ENCODE data around the gene SLIT3.

Gene SLIT3

DNA sequence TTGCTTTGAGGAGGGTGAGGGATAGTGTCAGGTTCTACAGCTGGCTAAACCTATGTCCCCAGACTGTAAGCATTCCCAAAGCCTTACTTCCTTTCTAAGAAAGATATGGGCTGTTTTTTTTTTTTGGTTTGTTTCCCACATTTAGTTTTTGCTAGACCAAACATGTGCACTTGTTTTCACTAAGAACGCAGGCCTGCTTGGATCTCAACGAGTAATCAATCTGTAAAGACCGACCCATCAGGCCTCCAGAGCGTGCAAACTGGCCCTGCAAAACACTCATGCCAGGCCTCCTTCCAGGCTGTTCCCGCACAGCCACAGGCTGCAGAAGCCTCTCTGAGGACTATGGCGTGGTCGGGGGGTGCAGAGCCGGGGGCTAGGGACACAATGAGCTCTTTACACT is 416.9 kb downstream of the SLIT3 start:
- Histone ChIP-seq H3K9me3 (ENCODE audit: control insufficient read depth, low read depth, low read length) (no peaks in the 10 kb centered on the region), H3K4me3 (ENCODE audit: low read length) (no peak overlapping the region), H3K4me1 (ENCODE audit: control insufficient read depth, low read depth, low read length) (peaks cover 31% of the 10 kb centered on the region), H3K36me3 (ENCODE audit: control insufficient read depth, low read depth, low read length) (no peaks in the 10 kb centered on the region), H3K27ac (ENCODE audit: low read length) (no peak overlapping the region), H3K9ac (ENCODE audit: low read length) (no peak overlapping the region), H3K27me3 (ENCODE audit: control insufficient read depth, insufficient read depth, low read length) (no peaks in the 10 kb centered on the region)

GRCh38 chr5:168883281-168883741 is 417.6 kb downstream of the SLIT3 start:
- Histone ChIP-seq H3K36me3 (ENCODE audit: control insufficient read depth, low read depth, low read length) (no peaks in the 10 kb centered on the region), H3K4me3 (ENCODE audit: low read length) (no peak overlapping the region), H3K4me1 (ENCODE audit: control insufficient read depth, low read depth, low read length) (peaks cover 31% of the 10 kb centered on the region), H3K9me3 (ENCODE audit: control insufficient read depth, low read depth, low read length) (no peaks in the 10 kb centered on the region), H3K27ac (ENCODE audit: low read length) (no peak overlapping the region), H3K27me3 (ENCODE audit: control insufficient read depth, insufficient read depth, low read length) (no peaks in the 10 kb centered on the region), H3K9ac (ENCODE audit: low read length) (no peak overlapping the region)

DNA sequence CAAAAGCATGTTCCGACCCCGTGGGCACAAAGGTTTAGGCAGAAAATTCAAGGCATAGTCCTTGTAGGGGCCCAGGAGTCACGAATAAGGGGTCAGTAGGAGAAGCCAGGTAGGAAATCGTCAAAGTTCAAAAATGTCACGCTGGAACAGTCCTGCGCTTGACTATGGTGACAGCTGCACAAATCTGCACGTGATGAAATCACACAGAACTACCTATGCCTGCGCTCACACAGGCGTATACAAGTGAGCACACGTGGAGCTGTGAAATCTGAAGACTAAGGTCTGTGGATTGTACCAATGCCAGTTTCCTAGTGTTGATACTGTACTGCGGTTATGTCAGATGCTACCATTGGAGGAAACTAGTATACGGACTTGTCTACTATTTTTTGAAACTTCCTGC is 418.7 kb downstream of the SLIT3 start:
- H3K36me3 ChIP-seq (ENCODE audit: control insufficient read depth, low read depth, low read length), result no peaks in the 10 kb centered on the region
- no peaks in the 10 kb centered on the region for H3K9me3 ChIP-seq (ENCODE audit: control insufficient read depth, low read depth, low read length)
- peaks cover 31% of the 10 kb centered on the region for H3K4me1 ChIP-seq (ENCODE audit: control insufficient read depth, low read depth, low read length)

GRCh38 chr5:168881427-168882149 is 419.4 kb downstream of the SLIT3 start:
- Histone ChIP-seq H3K9me3 (ENCODE audit: control insufficient read depth, low read depth, low read length) (no peaks in the 10 kb centered on the region), H3K36me3 (ENCODE audit: control insufficient read depth, low read depth, low read length) (no peaks in the 10 kb centered on the region), H3K27ac (ENCODE audit: low read length) (no peak overlapping the region), H3K27me3 (ENCODE audit: control insufficient read depth, insufficient read depth, low read length) (no peaks in the 10 kb centered on the region), H3K9ac (ENCODE audit: low read length) (no peak overlapping the region), H3K4me1 (ENCODE audit: control insufficient read depth, low read depth, low read length) (peaks cover 31% of the 10 kb centered on the region), H3K4me3 (ENCODE audit: low read length) (no peak overlapping the region)

More for the DNA sequence above, 418.7 kb downstream of the SLIT3 start:
- Histone ChIP-seq H3K9ac (ENCODE audit: low read length) (no peak overlapping the region), H3K27ac (ENCODE audit: low read length) (no peak overlapping the region), H3K27me3 (ENCODE audit: control insufficient read depth, insufficient read depth, low read length) (no peaks in the 10 kb centered on the region), H3K4me3 (ENCODE audit: low read length) (no peak overlapping the region)

DNA sequence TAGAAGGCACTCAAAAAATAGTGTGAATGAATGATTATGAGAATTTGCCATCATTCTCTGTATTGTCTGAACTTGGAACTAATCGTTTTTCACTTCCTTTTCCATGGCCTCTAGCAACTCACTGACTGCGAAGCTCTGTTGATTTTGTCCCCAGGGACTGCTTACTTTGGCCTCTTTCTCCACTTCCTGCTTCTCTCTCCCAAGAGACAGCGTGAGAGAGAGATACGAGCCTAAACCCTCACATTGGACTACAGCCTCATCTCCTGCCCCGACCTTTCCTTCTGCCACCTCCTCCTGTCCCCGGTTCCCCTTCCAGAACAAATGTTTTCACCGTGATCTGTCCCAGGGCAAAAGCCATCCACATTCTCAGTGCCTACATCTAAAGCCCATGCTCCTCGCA is 421.0 kb downstream of the SLIT3 start:
- H3K9ac ChIP-seq (ENCODE audit: low read length), result no peak overlapping the region
- H3K36me3 ChIP-seq (ENCODE audit: control insufficient read depth, low read depth, low read length), result no peaks in the 10 kb centered on the region
- H3K4me1 ChIP-seq (ENCODE audit: control insufficient read depth, low read depth, low read length), result peaks cover 34% of the 10 kb centered on the region
- H3K27me3 ChIP-seq (ENCODE audit: control insufficient read depth, insufficient read depth, low read length), result no peaks in the 10 kb centered on the region
- H3K27ac ChIP-seq (ENCODE audit: low read length), result no peak overlapping the region
- no peak overlapping the region for H3K4me3 ChIP-seq (ENCODE audit: low read length)
- no peaks in the 10 kb centered on the region for H3K9me3 ChIP-seq (ENCODE audit: control insufficient read depth, low read depth, low read length)

- Histone ChIP-seq H3K27ac (ENCODE audit: low read length) (no peak overlapping the region), H3K9ac (ENCODE audit: low read length) (no peak overlapping the region), H3K9me3 (ENCODE audit: control insufficient read depth, low read depth, low read length) (no peaks in the 10 kb centered on the region), H3K4me1 (ENCODE audit: control insufficient read depth, low read depth, low read length) (peaks cover 39% of the 10 kb centered on the region), H3K27me3 (ENCODE audit: control insufficient read depth, insufficient read depth, low read length) (no peaks in the 10 kb centered on the region), H3K4me3 (ENCODE audit: low read length) (no peak overlapping the region), H3K36me3 (ENCODE audit: control insufficient read depth, low read depth, low read length) (no peaks in the 10 kb centered on the region)
These were observed 421.6 kb downstream of the SLIT3 start for GRCh38 chr5:168879331-168879730.

GRCh38 chr5:168878135-168878745 is 422.7 kb downstream of the SLIT3 start:
- peaks cover 35% of the 10 kb centered on the region for H3K4me1 ChIP-seq (ENCODE audit: control insufficient read depth, low read depth, low read length)
- no peak overlapping the region for H3K9ac ChIP-seq (ENCODE audit: low read length)
- H3K4me3 ChIP-seq (ENCODE audit: low read length), result no peak overlapping the region
- no peaks in the 10 kb centered on the region for H3K36me3 ChIP-seq (ENCODE audit: control insufficient read depth, low read depth, low read length)
- H3K27ac ChIP-seq (ENCODE audit: low read length), result no peak overlapping the region
- H3K27me3 ChIP-seq (ENCODE audit: control insufficient read depth, insufficient read depth, low read length), result no peaks in the 10 kb centered on the region
- no peaks in the 10 kb centered on the region for H3K9me3 ChIP-seq (ENCODE audit: control insufficient read depth, low read depth, low read length)

GRCh38 chr5:168877132-168877892 is 423.6 kb downstream of the SLIT3 start:
- Histone ChIP-seq H3K9me3 (ENCODE audit: control insufficient read depth, low read depth, low read length) (no peaks in the 10 kb centered on the region), H3K4me1 (ENCODE audit: control insufficient read depth, low read depth, low read length) (peaks cover 30% of the 10 kb centered on the region), H3K9ac (ENCODE audit: low read length) (no peak overlapping the region), H3K27me3 (ENCODE audit: control insufficient read depth, insufficient read depth, low read length) (no peaks in the 10 kb centered on the region), H3K36me3 (ENCODE audit: control insufficient read depth, low read depth, low read length) (no peaks in the 10 kb centered on the region), H3K4me3 (ENCODE audit: low read length) (no peak overlapping the region), H3K27ac (ENCODE audit: low read length) (no peak overlapping the region)

GRCh38 chr5:168876419-168876818 is 424.5 kb downstream of the SLIT3 start:
- no peaks in the 10 kb centered on the region for H3K9me3 ChIP-seq (ENCODE audit: control insufficient read depth, low read depth, low read length)
- H3K27me3 ChIP-seq (ENCODE audit: control insufficient read depth, insufficient read depth, low read length), result no peaks in the 10 kb centered on the region
- H3K27ac ChIP-seq (ENCODE audit: low read length), result no peak overlapping the region
- no peak overlapping the region for H3K9ac ChIP-seq (ENCODE audit: low read length)
- no peak overlapping the region for H3K4me3 ChIP-seq (ENCODE audit: low read length)
- H3K4me1 ChIP-seq (ENCODE audit: control insufficient read depth, low read depth, low read length), result peaks cover 21% of the 10 kb centered on the region
- H3K36me3 ChIP-seq (ENCODE audit: control insufficient read depth, low read depth, low read length), result no peaks in the 10 kb centered on the region

DNA sequence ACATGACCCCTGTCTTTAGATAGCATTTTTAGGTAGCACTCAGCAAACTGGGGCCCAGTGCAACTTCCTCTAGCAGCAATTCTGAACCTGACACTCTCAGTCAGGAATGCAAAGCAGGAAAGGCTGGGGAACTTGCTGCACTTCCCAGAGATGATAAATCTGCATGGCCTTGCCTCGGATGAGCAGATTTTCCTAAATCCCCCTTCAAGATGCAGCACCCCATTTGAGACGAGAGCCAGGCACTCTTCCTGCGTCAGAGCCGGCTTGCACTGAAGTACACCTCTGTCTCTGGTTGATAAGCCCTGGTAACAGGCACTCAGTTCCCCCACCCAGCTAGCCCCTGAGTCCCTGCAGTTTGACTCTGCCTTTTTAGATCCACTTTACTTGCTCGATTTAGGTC is 425.1 kb downstream of the SLIT3 start:
- H3K27ac ChIP-seq (ENCODE audit: low read length), result no peak overlapping the region
- no peak overlapping the region for H3K9ac ChIP-seq (ENCODE audit: low read length)
- H3K36me3 ChIP-seq (ENCODE audit: control insufficient read depth, low read depth, low read length), result no peaks in the 10 kb centered on the region
- no peak overlapping the region for H3K4me3 ChIP-seq (ENCODE audit: low read length)
- H3K27me3 ChIP-seq (ENCODE audit: control insufficient read depth, insufficient read depth, low read length), result no peaks in the 10 kb centered on the region
- peaks cover 15% of the 10 kb centered on the region for H3K4me1 ChIP-seq (ENCODE audit: control insufficient read depth, low read depth, low read length)
- H3K9me3 ChIP-seq (ENCODE audit: control insufficient read depth, low read depth, low read length), result no peaks in the 10 kb centered on the region

- Histone ChIP-seq H3K4me3 (ENCODE audit: low read length) (no peak overlapping the region), H3K36me3 (ENCODE audit: control insufficient read depth, low read depth, low read length) (no peaks in the 10 kb centered on the region), H3K9me3 (ENCODE audit: control insufficient read depth, low read depth, low read length) (no peaks in the 10 kb centered on the region), H3K27ac (ENCODE audit: low read length) (no peak overlapping the region), H3K27me3 (ENCODE audit: control insufficient read depth, insufficient read depth, low read length) (no peaks in the 10 kb centered on the region), H3K4me1 (ENCODE audit: control insufficient read depth, low read depth, low read length) (peaks cover 9% of the 10 kb centered on the region), H3K9ac (ENCODE audit: low read length) (no peak overlapping the region)
These were observed 426.1 kb downstream of the SLIT3 start for GRCh38 chr5:168874713-168875380.
